Liver (tissue), 9 donors: ENCODE measurements around the gene AMOTL1. TPM values are rescaled to one million over a fixed set of nuclear protein-coding genes. Genes with fewer than 3 reads are reported as not detected.

Experiments
- DNase-seq: peaks from one replicate; pipeline ENCODE4 v3.0.0-alpha.2; 2017; ENCODE audit warnings: low spot score
- H3K27ac ChIP-seq, 2 donors: one replicate each; pipeline ENCODE4 v1.7.0; 2013; ENCODE audit warnings: inconsistent platforms in 2 of 2, low read length in 2 of 2, control low read depth in 1 of 2, low read depth in 1 of 2, mild to moderate bottlenecking in 1 of 2
- H3K27me3 ChIP-seq, 4 donors: one replicate each; pipeline versions ENCODE4 v1.6.1 to v1.7.0; 2013; ENCODE audit warnings: low read length in 3 of 4, inconsistent platforms in 1 of 4, mild to moderate bottlenecking in 1 of 4, moderate library complexity in 1 of 4; ENCODE audit not compliant: control insufficient read depth in 4 of 4, insufficient read depth in 4 of 4
- H3K36me3 ChIP-seq, 4 donors: one replicate each; pipeline versions ENCODE4 v1.6.1 to v1.7.0; 2013; ENCODE audit warnings: low read length in 3 of 4, mild to moderate bottlenecking in 3 of 4, low read depth in 1 of 4, moderate library complexity in 1 of 4; ENCODE audit not compliant: control insufficient read depth in 4 of 4, insufficient read depth in 3 of 4
- H3K4me1 ChIP-seq, 4 donors: one replicate each; pipeline versions ENCODE4 v1.6.1 to v1.7.0; 2013; ENCODE audit warnings: low read length in 3 of 4, mild to moderate bottlenecking in 3 of 4, moderate library complexity in 1 of 4; ENCODE audit not compliant: control insufficient read depth in 4 of 4, insufficient read depth in 4 of 4
- H3K4me3 ChIP-seq, 3 donors: one replicate each; pipeline versions ENCODE4 v1.6.1 to v1.7.0; 2013; ENCODE audit warnings: low read length in 3 of 3, control low read depth in 1 of 3, low read depth in 1 of 3, mild to moderate bottlenecking in 1 of 3
- H3K9ac ChIP-seq, 2 donors: one replicate each; pipeline ENCODE4 v1.7.0; 2013; ENCODE audit warnings: low read length in 2 of 2, mild to moderate bottlenecking in 2 of 2, moderate library complexity in 2 of 2, control low read depth in 1 of 2, low read depth in 1 of 2
- H3K9me3 ChIP-seq, 4 donors: one replicate each; pipeline versions ENCODE4 v1.6.1 to v1.7.0; 2013; ENCODE audit warnings: low read length in 3 of 4; ENCODE audit not compliant: control insufficient read depth in 4 of 4
- FOXA2 ChIP-seq: IDR thresholded peaks from 2 replicates; pipeline ENCODE4 v1.6.1; 2016; ENCODE audit warnings: antibody characterized with exemption
- HNF4A ChIP-seq, 2 donors: conservative IDR thresholded peaks; 2 replicates each; pipeline ENCODE4 v1.6.1; 2016; ENCODE audit warnings: antibody characterized with exemption in 2 of 2, mild to moderate bottlenecking in 2 of 2
- JUND ChIP-seq, 2 donors: IDR thresholded peaks; 2 replicates each; pipeline ENCODE4 v1.6.1; 2016; ENCODE audit warnings: antibody characterized with exemption in 2 of 2
- NR2F2 ChIP-seq: IDR thresholded peaks from 2 replicates; pipeline ENCODE4 v1.6.1; 2016; ENCODE audit warnings: antibody characterized with exemption
- RXRA ChIP-seq, 2 donors: IDR thresholded peaks; 2 replicates each; pipeline ENCODE4 v1.6.1; 2017 to 2018; ENCODE audit warnings: antibody characterized with exemption in 2 of 2, mild to moderate bottlenecking in 1 of 2
- SP1 ChIP-seq: IDR thresholded peaks from 2 replicates; pipeline ENCODE4 v1.6.1; 2018; ENCODE audit warnings: antibody characterized with exemption, mild to moderate bottlenecking
- TAF1 ChIP-seq: conservative IDR thresholded peaks from 2 replicates; pipeline ENCODE4 v1.6.1; 2016; ENCODE audit warnings: antibody characterized with exemption, mild to moderate bottlenecking
- YY1 ChIP-seq: IDR thresholded peaks from 2 replicates; pipeline ENCODE4 v1.6.1; 2016; ENCODE audit warnings: antibody characterized with exemption, mild to moderate bottlenecking
- ZBTB33 ChIP-seq: IDR thresholded peaks from 2 replicates; pipeline ENCODE4 v1.6.1; 2016; ENCODE audit warnings: antibody characterized with exemption
- WGBS: extraction: QIAGEN DNeasy Blood & Tissue Kit; methylation state at CpG from one replicate; pipeline ENCODE4 v1.1.7; 2013; 5-methylcytosine and 5-hydroxymethylcytosine counted together
- polyA plus RNA-seq, 2 donors: library from polyadenylated mRNA; stranded (reverse) in 1 of 2; unstranded in 1 of 2; fragments of 200-250 nt in 1 of 2; fragments of >200 nt in 1 of 2; fragmentation: Nextera tagmentation in 1 of 2; extraction: Ambion mirVana in 1 of 2; gene quantifications; one replicate each; pipeline versions ENCODE4 v1.2.1 to v1.2.3, GENCODE V29; 2013 to 2015
- total RNA-seq, 2 donors: library from RNA; depleted of rRNA; stranded (reverse); fragments of >200 nt; gene quantifications; one replicate each; pipeline ENCODE4 v1.2.3, GENCODE V29; 2014
- TF ChIP-seq, protein P1 (sequence below): fragments of 150-350 bp; IDR thresholded peaks from 2 replicates; pipeline ENCODE4 v1.5.1; 2017; ENCODE audit warnings: improper control_type of control experiment, low read depth, low read length; ENCODE audit not compliant: missing input control
- TF ChIP-seq, protein P2 (sequence below): IDR thresholded peaks from 2 replicates; pipeline ENCODE4 v1.6.1; 2016; ENCODE audit warnings: antibody characterized with exemption
- TF ChIP-seq, protein P3 (sequence below): IDR thresholded peaks from 2 replicates; pipeline ENCODE4 v1.6.1; 2016; ENCODE audit warnings: antibody characterized with exemption, mild to moderate bottlenecking
- TF ChIP-seq, protein P4 (sequence below): IDR thresholded peaks from 2 replicates; pipeline ENCODE4 v1.6.1; 2016; ENCODE audit warnings: antibody characterized with exemption
- donor health status: healthy.
- donor health status: healthy.
- donor health status: healthy.
- donor health status: healthy.
- donor health status: healthy.

Gene AMOTL1
- total and polyA plus RNA-seq, 4 donors, result 2.2 to 29.5 (median 7.2) TPM

DNA sequence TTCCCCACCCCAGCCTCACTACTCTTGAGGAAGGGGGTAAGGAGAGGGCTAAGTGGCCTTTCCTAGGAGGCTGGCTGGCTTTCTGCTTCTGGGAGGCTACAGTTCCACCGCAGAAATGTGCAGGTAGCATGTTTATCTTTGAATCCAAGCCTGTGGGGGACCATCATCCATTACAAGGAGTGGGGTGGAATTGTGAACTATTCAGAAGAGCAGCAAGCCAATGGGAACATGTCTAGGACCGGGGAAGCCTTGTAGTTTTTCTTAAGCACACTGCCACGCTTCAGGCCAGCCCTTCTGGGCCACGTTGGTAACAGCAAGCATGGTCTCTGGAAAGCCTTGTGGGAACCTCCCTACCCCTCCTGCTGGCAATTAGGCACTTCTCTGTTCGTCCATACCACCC lies 100.3 kb downstream of the AMOTL1 start:
- H3K9me3 ChIP-seq, result no peaks in the 10 kb centered on the region
- H3K36me3 ChIP-seq, result peaks cover 14 to 90% (median 60%) of the 10 kb centered on the region in 4 donors
- WGBS, result 92% methylated on average over 5 of the region's 5 CpGs
- H3K4me1 ChIP-seq, result no peaks in the 10 kb centered on the region
- no peak overlapping the region for H3K9ac ChIP-seq
- DNase-seq, result no peak
- H3K4me3 ChIP-seq, result no peak overlapping the region
- TF ChIP-seq, protein P1, sequence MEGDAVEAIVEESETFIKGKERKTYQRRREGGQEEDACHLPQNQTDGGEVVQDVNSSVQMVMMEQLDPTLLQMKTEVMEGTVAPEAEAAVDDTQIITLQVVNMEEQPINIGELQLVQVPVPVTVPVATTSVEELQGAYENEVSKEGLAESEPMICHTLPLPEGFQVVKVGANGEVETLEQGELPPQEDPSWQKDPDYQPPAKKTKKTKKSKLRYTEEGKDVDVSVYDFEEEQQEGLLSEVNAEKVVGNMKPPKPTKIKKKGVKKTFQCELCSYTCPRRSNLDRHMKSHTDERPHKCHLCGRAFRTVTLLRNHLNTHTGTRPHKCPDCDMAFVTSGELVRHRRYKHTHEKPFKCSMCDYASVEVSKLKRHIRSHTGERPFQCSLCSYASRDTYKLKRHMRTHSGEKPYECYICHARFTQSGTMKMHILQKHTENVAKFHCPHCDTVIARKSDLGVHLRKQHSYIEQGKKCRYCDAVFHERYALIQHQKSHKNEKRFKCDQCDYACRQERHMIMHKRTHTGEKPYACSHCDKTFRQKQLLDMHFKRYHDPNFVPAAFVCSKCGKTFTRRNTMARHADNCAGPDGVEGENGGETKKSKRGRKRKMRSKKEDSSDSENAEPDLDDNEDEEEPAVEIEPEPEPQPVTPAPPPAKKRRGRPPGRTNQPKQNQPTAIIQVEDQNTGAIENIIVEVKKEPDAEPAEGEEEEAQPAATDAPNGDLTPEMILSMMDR, result no peak
- TF ChIP-seq FOXA2, result no peak
- TF ChIP-seq JUND (IDR thresholded peaks at IDR 0.05), result no peak
- TF ChIP-seq, protein P2, sequence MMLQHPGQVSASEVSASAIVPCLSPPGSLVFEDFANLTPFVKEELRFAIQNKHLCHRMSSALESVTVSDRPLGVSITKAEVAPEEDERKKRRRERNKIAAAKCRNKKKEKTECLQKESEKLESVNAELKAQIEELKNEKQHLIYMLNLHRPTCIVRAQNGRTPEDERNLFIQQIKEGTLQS, result no peak
- H3K27me3 ChIP-seq, result no peaks in the 10 kb centered on the region
- no peak overlapping the region for H3K27ac ChIP-seq

DNA sequence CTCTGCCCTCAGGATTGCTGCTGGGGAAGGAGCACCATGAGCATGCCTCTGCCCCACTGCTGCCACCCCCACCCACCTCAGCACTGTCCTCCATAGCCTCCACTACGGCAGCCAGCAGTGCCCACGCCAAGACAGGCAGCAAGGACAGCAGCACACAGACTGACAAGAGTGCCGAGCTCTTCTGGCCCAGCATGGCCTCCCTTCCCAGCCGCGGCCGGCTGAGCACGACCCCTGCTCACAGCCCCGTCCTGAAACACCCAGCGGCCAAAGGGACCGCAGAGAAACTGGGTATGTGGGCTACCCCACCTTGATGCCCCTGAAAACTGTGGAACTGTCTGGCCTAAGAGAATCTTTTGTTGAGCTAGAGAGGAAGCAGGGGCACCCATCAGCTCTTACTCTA lies 101.0 kb downstream of the AMOTL1 start:
- TF ChIP-seq, protein P3, sequence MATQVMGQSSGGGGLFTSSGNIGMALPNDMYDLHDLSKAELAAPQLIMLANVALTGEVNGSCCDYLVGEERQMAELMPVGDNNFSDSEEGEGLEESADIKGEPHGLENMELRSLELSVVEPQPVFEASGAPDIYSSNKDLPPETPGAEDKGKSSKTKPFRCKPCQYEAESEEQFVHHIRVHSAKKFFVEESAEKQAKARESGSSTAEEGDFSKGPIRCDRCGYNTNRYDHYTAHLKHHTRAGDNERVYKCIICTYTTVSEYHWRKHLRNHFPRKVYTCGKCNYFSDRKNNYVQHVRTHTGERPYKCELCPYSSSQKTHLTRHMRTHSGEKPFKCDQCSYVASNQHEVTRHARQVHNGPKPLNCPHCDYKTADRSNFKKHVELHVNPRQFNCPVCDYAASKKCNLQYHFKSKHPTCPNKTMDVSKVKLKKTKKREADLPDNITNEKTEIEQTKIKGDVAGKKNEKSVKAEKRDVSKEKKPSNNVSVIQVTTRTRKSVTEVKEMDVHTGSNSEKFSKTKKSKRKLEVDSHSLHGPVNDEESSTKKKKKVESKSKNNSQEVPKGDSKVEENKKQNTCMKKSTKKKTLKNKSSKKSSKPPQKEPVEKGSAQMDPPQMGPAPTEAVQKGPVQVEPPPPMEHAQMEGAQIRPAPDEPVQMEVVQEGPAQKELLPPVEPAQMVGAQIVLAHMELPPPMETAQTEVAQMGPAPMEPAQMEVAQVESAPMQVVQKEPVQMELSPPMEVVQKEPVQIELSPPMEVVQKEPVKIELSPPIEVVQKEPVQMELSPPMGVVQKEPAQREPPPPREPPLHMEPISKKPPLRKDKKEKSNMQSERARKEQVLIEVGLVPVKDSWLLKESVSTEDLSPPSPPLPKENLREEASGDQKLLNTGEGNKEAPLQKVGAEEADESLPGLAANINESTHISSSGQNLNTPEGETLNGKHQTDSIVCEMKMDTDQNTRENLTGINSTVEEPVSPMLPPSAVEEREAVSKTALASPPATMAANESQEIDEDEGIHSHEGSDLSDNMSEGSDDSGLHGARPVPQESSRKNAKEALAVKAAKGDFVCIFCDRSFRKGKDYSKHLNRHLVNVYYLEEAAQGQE, result no peak
- TF ChIP-seq JUND (IDR thresholded peaks at IDR 0.05) (no peak), RXRA (IDR thresholded peaks at IDR 0.05) (no peak), SP1 (no peak), YY1 (no peak), NR2F2 (no peak), HNF4A (conservative IDR thresholded peaks at IDR 0.05) (no peak), TAF1 (no peak), ZBTB33 (no peak)
- TF ChIP-seq, protein P4, sequence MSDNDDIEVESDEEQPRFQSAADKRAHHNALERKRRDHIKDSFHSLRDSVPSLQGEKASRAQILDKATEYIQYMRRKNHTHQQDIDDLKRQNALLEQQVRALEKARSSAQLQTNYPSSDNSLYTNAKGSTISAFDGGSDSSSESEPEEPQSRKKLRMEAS, result no peak
- Histone ChIP-seq H3K4me3 (no peak overlapping the region), H3K9me3 (no peaks in the 10 kb centered on the region), H3K9ac (no peak overlapping the region), H3K36me3 (peaks cover 14 to 95% (median 62%) of the 10 kb centered on the region in 4 donors), H3K27ac (no peak overlapping the region), H3K27me3 (no peaks in the 10 kb centered on the region), H3K4me1 (no peaks in the 10 kb centered on the region)
- peak; percentile 14 for DNase-seq
- 98% methylated on average over 10 of the region's 10 CpGs for WGBS
